Uterus (tissue), 2 donors: ENCODE data around the gene TIMM13.

Experiments
- POLR2A ChIP-seq, 2 donors: fragments of 450-650 bp; IDR thresholded peaks; one replicate each; pipeline ENCODE4 v1.6.1; 2016; ENCODE audit warnings: antibody characterized with exemption in 2 of 2, mild to moderate bottlenecking in 1 of 2, moderate library complexity in 1 of 2
- TF ChIP-seq, protein P1 (sequence below), 4 experiments: fragments of 200-600 bp in 2 of 4; fragments of 450-650 bp in 2 of 4; sonication (generic) in 2 of 4; IDR thresholded peaks; one replicate each; pipeline ENCODE4 v1.5.1; 2016 to 2019; ENCODE audit warnings: antibody characterized with exemption in 4 of 4, mild to moderate bottlenecking in 2 of 4, moderate library complexity in 1 of 4

DNA sequence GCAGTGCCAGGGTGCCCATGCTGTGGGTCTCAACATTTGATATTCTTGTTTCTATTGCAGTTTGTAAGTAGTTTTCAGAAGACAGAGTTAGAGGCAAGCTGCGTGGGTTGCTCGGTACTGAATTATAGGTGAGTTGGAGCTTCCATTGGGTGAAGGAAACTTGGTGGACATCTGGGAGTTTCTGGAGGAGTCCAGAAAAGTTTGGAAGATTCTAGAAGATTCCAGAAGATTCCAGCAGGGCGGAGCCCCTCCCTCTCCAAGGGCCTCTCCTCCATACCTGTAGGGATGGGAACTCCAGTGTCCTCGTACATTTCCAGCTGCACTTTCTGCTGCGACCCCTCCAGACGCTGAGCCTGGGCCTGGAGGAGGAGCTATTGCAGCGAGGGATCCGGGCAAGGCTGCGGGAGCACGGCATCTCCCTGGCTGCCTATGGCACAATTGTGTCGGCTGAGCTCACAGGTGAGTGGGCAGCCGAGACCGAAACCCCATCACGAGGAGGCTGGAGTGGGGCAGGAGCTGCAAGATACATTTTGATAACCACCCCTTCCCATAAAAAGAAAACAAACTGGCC, 28.6 kb downstream of the TIMM13 start:
- TF ChIP-seq, protein P1, sequence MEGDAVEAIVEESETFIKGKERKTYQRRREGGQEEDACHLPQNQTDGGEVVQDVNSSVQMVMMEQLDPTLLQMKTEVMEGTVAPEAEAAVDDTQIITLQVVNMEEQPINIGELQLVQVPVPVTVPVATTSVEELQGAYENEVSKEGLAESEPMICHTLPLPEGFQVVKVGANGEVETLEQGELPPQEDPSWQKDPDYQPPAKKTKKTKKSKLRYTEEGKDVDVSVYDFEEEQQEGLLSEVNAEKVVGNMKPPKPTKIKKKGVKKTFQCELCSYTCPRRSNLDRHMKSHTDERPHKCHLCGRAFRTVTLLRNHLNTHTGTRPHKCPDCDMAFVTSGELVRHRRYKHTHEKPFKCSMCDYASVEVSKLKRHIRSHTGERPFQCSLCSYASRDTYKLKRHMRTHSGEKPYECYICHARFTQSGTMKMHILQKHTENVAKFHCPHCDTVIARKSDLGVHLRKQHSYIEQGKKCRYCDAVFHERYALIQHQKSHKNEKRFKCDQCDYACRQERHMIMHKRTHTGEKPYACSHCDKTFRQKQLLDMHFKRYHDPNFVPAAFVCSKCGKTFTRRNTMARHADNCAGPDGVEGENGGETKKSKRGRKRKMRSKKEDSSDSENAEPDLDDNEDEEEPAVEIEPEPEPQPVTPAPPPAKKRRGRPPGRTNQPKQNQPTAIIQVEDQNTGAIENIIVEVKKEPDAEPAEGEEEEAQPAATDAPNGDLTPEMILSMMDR (IDR thresholded peaks at IDR 0.05): no peak
- no peak for TF ChIP-seq POLR2A (IDR thresholded peaks at IDR 0.05)
